PFSK-1 (cell line): Measurements from ENCODE around the gene KBTBD6.

Experiments used
- FOXP2 ChIP-seq: optimal IDR thresholded peaks from 2 replicates; pipeline ENCODE3; 2011; ENCODE audit warnings: borderline replicate concordance, control low read depth, inconsistent platforms; ENCODE audit not compliant: insufficient read depth; ENCODE audit errors: extremely low read length, extremely low read depth
- POLR2AphosphoS5 ChIP-seq: IDR thresholded peaks from 2 replicates; pipeline ENCODE4 v1.6.1; 2012; ENCODE audit warnings: low read depth, mild to moderate bottlenecking, control low read depth, low read length, moderate library complexity
- SIN3A ChIP-seq: IDR thresholded peaks from 2 replicates; pipeline ENCODE4 v1.6.1; 2012; ENCODE audit warnings: mild to moderate bottlenecking, low read length, moderate library complexity, borderline replicate concordance; ENCODE audit not compliant: insufficient read depth

DNA sequence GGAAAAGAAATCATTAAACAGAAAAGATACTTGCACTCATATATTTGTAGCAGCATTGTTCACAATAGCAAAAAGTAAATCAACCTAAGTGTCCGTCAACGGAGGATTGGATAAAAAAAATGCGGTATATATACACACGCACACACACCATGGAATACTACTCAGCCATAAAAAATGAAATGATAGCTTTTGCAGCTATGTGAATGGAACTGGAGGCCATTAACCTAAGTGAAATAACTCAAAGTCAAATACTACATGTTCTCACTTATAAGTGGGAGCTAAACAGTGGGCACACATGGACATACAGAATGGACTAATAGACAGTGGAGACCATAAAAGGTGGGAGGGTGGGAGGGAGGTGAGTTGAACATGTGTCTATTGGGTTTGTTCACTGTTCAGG is 52.9 kb downstream of the KBTBD6 start:
- TF ChIP-seq SIN3A (no peak), FOXP2 (no peak), POLR2AphosphoS5 (no peak)
